H1 (cell line): ENCODE data around the gene PCDH9. TPM values are rescaled to one million over a fixed set of nuclear protein-coding genes. Genes with fewer than 3 reads are reported as not detected.

Experiments
- CREB1 ChIP-seq: IDR thresholded peaks from 2 replicates; pipeline ENCODE4 v1.6.1; 2012; ENCODE audit warnings: inconsistent platforms
- MAFK ChIP-seq: IDR thresholded peaks from 2 replicates; pipeline ENCODE4 v1.6.1; 2012; ENCODE audit warnings: low read depth, mild to moderate bottlenecking, improper control_type of control experiment, low read length
- SIX5 ChIP-seq: IDR thresholded peaks from 2 replicates; pipeline ENCODE4 v1.6.1; 2011; ENCODE audit warnings: mild to moderate bottlenecking, low read depth, low read length
- ZNF274 ChIP-seq: IDR thresholded peaks from 2 replicates; pipeline ENCODE4 v1.7.0; 2012; ENCODE audit warnings: low read length, borderline replicate concordance; ENCODE audit errors: extremely low read depth
- polyA plus RNA-seq, 7 experiments: library from polyadenylated mRNA; depleted of rRNA in 3 of 7; stranded (reverse) in 5 of 7; unstranded in 2 of 7; fragments of >200 nt in 5 of 7; fragments of 200-250 nt in 2 of 7; gene quantifications; 1 replicate in 5 of 7; 2 replicates in 1 of 7; 4 replicates in 1 of 7; pipeline versions ENCODE4 v1.2.1 to v1.2.3, GENCODE V29; 2011 to 2013; ENCODE audit warnings: missing spikeins in 2 of 7, mixed read lengths in 2 of 7
- total RNA-seq: library from RNA; stranded (reverse); fragmentation: NEBNext Ultra II Directional; extraction: Animal tissue kit (Norgen Biotek cat#: 25700); gene quantifications from 2 replicates; pipeline ENCODE4 v1.2.1, GENCODE V29; 2021
- TF ChIP-seq, protein P1 (sequence below): fragments of 300-600 bp; sonication (generic); IDR thresholded peaks from 2 replicates; pipeline ENCODE4 v1.7.1; 2012; ENCODE audit warnings: low read length, moderate library complexity, mild to moderate bottlenecking, inconsistent platforms; ENCODE audit not compliant: insufficient replicate concordance

PCDH9 gene
- total and polyA plus RNA-seq, 2 of the 8 experiments (the other 6 are each of a cell fraction or from before 2014, with no cell fraction given) = 0.12 to 0.60 TPM

- TF ChIP-seq, protein P1, sequence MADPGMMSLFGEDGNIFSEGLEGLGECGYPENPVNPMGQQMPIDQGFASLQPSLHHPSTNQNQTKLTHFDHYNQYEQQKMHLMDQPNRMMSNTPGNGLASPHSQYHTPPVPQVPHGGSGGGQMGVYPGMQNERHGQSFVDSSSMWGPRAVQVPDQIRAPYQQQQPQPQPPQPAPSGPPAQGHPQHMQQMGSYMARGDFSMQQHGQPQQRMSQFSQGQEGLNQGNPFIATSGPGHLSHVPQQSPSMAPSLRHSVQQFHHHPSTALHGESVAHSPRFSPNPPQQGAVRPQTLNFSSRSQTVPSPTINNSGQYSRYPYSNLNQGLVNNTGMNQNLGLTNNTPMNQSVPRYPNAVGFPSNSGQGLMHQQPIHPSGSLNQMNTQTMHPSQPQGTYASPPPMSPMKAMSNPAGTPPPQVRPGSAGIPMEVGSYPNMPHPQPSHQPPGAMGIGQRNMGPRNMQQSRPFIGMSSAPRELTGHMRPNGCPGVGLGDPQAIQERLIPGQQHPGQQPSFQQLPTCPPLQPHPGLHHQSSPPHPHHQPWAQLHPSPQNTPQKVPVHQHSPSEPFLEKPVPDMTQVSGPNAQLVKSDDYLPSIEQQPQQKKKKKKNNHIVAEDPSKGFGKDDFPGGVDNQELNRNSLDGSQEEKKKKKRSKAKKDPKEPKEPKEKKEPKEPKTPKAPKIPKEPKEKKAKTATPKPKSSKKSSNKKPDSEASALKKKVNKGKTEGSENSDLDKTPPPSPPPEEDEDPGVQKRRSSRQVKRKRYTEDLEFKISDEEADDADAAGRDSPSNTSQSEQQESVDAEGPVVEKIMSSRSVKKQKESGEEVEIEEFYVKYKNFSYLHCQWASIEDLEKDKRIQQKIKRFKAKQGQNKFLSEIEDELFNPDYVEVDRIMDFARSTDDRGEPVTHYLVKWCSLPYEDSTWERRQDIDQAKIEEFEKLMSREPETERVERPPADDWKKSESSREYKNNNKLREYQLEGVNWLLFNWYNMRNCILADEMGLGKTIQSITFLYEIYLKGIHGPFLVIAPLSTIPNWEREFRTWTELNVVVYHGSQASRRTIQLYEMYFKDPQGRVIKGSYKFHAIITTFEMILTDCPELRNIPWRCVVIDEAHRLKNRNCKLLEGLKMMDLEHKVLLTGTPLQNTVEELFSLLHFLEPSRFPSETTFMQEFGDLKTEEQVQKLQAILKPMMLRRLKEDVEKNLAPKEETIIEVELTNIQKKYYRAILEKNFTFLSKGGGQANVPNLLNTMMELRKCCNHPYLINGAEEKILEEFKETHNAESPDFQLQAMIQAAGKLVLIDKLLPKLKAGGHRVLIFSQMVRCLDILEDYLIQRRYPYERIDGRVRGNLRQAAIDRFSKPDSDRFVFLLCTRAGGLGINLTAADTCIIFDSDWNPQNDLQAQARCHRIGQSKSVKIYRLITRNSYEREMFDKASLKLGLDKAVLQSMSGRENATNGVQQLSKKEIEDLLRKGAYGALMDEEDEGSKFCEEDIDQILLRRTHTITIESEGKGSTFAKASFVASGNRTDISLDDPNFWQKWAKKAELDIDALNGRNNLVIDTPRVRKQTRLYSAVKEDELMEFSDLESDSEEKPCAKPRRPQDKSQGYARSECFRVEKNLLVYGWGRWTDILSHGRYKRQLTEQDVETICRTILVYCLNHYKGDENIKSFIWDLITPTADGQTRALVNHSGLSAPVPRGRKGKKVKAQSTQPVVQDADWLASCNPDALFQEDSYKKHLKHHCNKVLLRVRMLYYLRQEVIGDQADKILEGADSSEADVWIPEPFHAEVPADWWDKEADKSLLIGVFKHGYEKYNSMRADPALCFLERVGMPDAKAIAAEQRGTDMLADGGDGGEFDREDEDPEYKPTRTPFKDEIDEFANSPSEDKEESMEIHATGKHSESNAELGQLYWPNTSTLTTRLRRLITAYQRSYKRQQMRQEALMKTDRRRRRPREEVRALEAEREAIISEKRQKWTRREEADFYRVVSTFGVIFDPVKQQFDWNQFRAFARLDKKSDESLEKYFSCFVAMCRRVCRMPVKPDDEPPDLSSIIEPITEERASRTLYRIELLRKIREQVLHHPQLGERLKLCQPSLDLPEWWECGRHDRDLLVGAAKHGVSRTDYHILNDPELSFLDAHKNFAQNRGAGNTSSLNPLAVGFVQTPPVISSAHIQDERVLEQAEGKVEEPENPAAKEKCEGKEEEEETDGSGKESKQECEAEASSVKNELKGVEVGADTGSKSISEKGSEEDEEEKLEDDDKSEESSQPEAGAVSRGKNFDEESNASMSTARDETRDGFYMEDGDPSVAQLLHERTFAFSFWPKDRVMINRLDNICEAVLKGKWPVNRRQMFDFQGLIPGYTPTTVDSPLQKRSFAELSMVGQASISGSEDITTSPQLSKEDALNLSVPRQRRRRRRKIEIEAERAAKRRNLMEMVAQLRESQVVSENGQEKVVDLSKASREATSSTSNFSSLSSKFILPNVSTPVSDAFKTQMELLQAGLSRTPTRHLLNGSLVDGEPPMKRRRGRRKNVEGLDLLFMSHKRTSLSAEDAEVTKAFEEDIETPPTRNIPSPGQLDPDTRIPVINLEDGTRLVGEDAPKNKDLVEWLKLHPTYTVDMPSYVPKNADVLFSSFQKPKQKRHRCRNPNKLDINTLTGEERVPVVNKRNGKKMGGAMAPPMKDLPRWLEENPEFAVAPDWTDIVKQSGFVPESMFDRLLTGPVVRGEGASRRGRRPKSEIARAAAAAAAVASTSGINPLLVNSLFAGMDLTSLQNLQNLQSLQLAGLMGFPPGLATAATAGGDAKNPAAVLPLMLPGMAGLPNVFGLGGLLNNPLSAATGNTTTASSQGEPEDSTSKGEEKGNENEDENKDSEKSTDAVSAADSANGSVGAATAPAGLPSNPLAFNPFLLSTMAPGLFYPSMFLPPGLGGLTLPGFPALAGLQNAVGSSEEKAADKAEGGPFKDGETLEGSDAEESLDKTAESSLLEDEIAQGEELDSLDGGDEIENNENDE = no peak
- TF ChIP-seq SIX5 (no peak), MAFK (no peak), ZNF274 (no peak), CREB1 (no peak)
These were observed 594.6 kb downstream of the PCDH9 start (continued) for GRCh38 chr13:66635526-66635925.
